K562 (cell line): Measurements from ENCODE around the gene IPPK. TPM values are rescaled to one million over a fixed set of nuclear protein-coding genes. Genes with fewer than 3 reads are reported as not detected.

Experiments
- ATAC-seq: fragments of 200-7000 bp; cut with Tn5 transposase; 3 replicates; pipeline ENCODE4 v1.9.1; 2020; ENCODE audit warnings: moderate library complexity
- BruUV-seq: library from RNA; stranded (reverse); fragments of 400-500 nt; replicated peaks from 2 replicates; lab custom pipeline; 2021; lab: Mats Ljungman, UMichigan
- CTCF ChIA-PET: fragments of 300-600 bp; formaldehyde crosslinking; extraction: SDS; loops from one replicate; lab custom pipeline; 2021; ENCODE audit warnings: low intra/inter-chr PET ratio; lab: Yijun Ruan, JAX
- POLR2A ChIA-PET: fragments of 300-600, 350-650 bp; sonication (Branson Sonifier 250); formaldehyde crosslinking; extraction: SDS; loops from one replicate; lab custom pipeline; 2021; ENCODE audit warnings: antibody characterized with exemption, inconsistent platforms; lab: Yijun Ruan, JAX
- DNase-seq, 4 experiments: peaks; one replicate each; pipeline versions ENCODE4 v3.0.0 to v3.0.0-alpha.2; 2011 to 2018; ENCODE audit warnings: low spot score in 3 of 4, mixed read lengths in 3 of 4; ENCODE audit errors: extremely low read depth in 1 of 4
- FAIRE-seq: peaks from 2 replicates; lab custom pipeline; 2011; peaks lifted over from hg19 to GRCh38; lab: Jason Lieb, UNC
- H2AFZ ChIP-seq: 2 replicates; pipeline ENCODE4 v1.6.0; 2011; ENCODE audit warnings: low read depth, low read length, control low read depth, inconsistent platforms
- H3K27ac ChIP-seq: fragments of 200-600 bp; 3 replicates; pipeline ENCODE4 v1.8.0; 2011; ENCODE audit warnings: low read depth, mild to moderate bottlenecking, control low read depth, inconsistent platforms, low read length, moderate library complexity, mixed read lengths; ENCODE audit errors: extremely low read depth
- H3K27me3 ChIP-seq, 2 experiments: fragments of 300-600 bp in 1 of 2; 2 replicates in 1 of 2; 3 replicates in 1 of 2; pipeline versions ENCODE4 v1.6.0 to v1.8.0; 2011; ENCODE audit warnings: inconsistent platforms in 2 of 2, low read length in 2 of 2, mild to moderate bottlenecking in 1 of 2, mixed read lengths in 1 of 2, moderate library complexity in 1 of 2; ENCODE audit not compliant: control insufficient read depth in 2 of 2, insufficient read depth in 2 of 2
- H3K36me3 ChIP-seq: fragments of 300-600 bp; 3 replicates; pipeline ENCODE4 v1.8.0; 2011; ENCODE audit warnings: mild to moderate bottlenecking, low read length, inconsistent platforms; ENCODE audit not compliant: control insufficient read depth, insufficient read depth
- H3K4me1 ChIP-seq, 2 experiments: fragments of 200-600 bp in 1 of 2; replicated peaks in 1 of 2; 2 replicates in 1 of 2; 3 replicates in 1 of 2; pipeline versions ENCODE4 v1.5.1 to v1.8.0; 2011; ENCODE audit warnings: inconsistent platforms in 2 of 2, low read length in 2 of 2, mild to moderate bottlenecking in 1 of 2, mixed read lengths in 1 of 2, moderate library complexity in 1 of 2; ENCODE audit not compliant: control insufficient read depth in 2 of 2, insufficient read depth in 2 of 2
- H3K4me2 ChIP-seq: 2 replicates; pipeline ENCODE4 v1.6.1; 2011; ENCODE audit warnings: low read length, control low read depth, inconsistent platforms, mixed read lengths; ENCODE audit not compliant: insufficient read depth
- H3K4me3 ChIP-seq: fragments of 200-600 bp; sonication (generic), shearing (Covaris generic); 2 replicates; pipeline ENCODE4 v1.5.1; 2016; ENCODE audit warnings: control low read depth, inconsistent platforms
- H3K79me2 ChIP-seq: fragments of 200-600 bp; 3 replicates; pipeline ENCODE4 v1.8.0; 2011; ENCODE audit warnings: low read length, inconsistent platforms; ENCODE audit not compliant: control insufficient read depth, insufficient read depth
- H3K9ac ChIP-seq, 2 experiments: 2 replicates each; pipeline versions ENCODE4 v1.6.0 to v1.6.1; 2011; ENCODE audit warnings: low read depth in 2 of 2, low read length in 2 of 2, control low read depth in 1 of 2, inconsistent platforms in 1 of 2, mild to moderate bottlenecking in 1 of 2, mixed read lengths in 1 of 2; ENCODE audit not compliant: insufficient read depth in 1 of 2
- H3K9me1 ChIP-seq: one replicate; pipeline ENCODE4 v1.6.0; 2011; ENCODE audit warnings: inconsistent platforms, mild to moderate bottlenecking, low read length, moderate library complexity; ENCODE audit not compliant: control insufficient read depth, insufficient read depth
- H3K9me3 ChIP-seq: replicated peaks from 2 replicates; pipeline ENCODE4 v1.5.1; 2011; ENCODE audit warnings: low read depth, low read length, inconsistent platforms; ENCODE audit not compliant: control insufficient read depth, insufficient read depth
- H4K20me1 ChIP-seq: replicated peaks from 2 replicates; pipeline ENCODE4 v1.6.1; 2011; ENCODE audit warnings: low read length, inconsistent platforms, mixed read lengths; ENCODE audit not compliant: control insufficient read depth, insufficient read depth
- ETV5 ChIP-seq: sonication (generic); formaldehyde crosslinking; IDR thresholded peaks from 2 replicates; pipeline ENCODE4 v1.4.0; 2020; ENCODE audit warnings: low read depth, mild to moderate bottlenecking, missing genetic modification reagents
- EZH2 ChIP-seq: IDR thresholded peaks from 2 replicates; pipeline ENCODE4 v1.6.1; 2012; ENCODE audit warnings: low read depth, mild to moderate bottlenecking, inconsistent platforms, low read length, borderline replicate concordance
- TCF7 ChIP-seq: sonication (generic); IDR thresholded peaks from 2 replicates; pipeline ENCODE4 v1.6.1; 2016; ENCODE audit warnings: antibody characterized with exemption, borderline replicate concordance
- WGBS: fragments of 100-300 bp; shearing (Covaris generic); methylation state at CpG from one replicate; pipeline ENCODE4 v1.1.6; 2016; ENCODE audit warnings: low coverage, mixed read lengths; ENCODE audit not compliant: insufficient coverage; ENCODE audit errors: missing lambda C conversion rate; 5-methylcytosine and 5-hydroxymethylcytosine counted together
- in situ Hi-C: fragments of 300-500 bp; cut with MboI; formaldehyde crosslinking; loops from 4 replicates; pipeline ENCODE4 v1.15.0; 2018; ENCODE audit warnings: inconsistent platforms, mixed read lengths
- intact Hi-C: fragments of 100-400 bp; cut with micrococcal nuclease; formaldehyde crosslinking; loops from 2 replicates; pipeline ENCODE4 v1.14.2; 2022
- polyA plus RNA-seq, 8 experiments: library from polyadenylated mRNA; depleted of rRNA in 4 of 8; stranded (reverse) in 5 of 8; unstranded in 3 of 8; fragments of >200 nt; fragmentation: Nextera tagmentation in 2 of 8; fragmentation: Illumina TruSeq in 1 of 8; extraction: Ambion mirVana in 2 of 8; extraction: Trizol in 1 of 8; gene quantifications; 2 replicates each; pipeline versions ENCODE4 v1.2.1 to v1.2.3, GENCODE V29; 2011 to 2014; ENCODE audit warnings: inconsistent platforms in 1 of 8, missing spikeins in 1 of 8
- total RNA-seq, 7 experiments: library from RNA; depleted of rRNA in 6 of 7; stranded (reverse); fragments of >200 nt in 6 of 7; fragmentation: Illumina TruSeq in 2 of 7; extraction: Trizol in 2 of 7; gene quantifications; 2 replicates each; pipeline versions ENCODE4 v1.2.1 to v1.2.3, GENCODE V29; 2011 to 2021; ENCODE audit warnings: low replicate concordance in 1 of 7
- TF ChIP-seq, protein P1 (sequence below): sonication (generic); IDR thresholded peaks from 2 replicates; pipeline ENCODE4 v1.6.1; 2016
- TF ChIP-seq, protein P2 (sequence below): fragments of 450-650 bp; IDR thresholded peaks from 2 replicates; pipeline ENCODE4 v1.6.1; 2016; ENCODE audit warnings: mild to moderate bottlenecking
- TF ChIP-seq, protein P3 (sequence below): fragments of 450-650 bp; formaldehyde crosslinking; IDR thresholded peaks from 2 replicates; pipeline ENCODE4 v1.4.0; 2020; ENCODE audit warnings: mild to moderate bottlenecking
- TF ChIP-seq, protein P4 (sequence below), 2 experiments: fragments of 450-650 bp; formaldehyde crosslinking in 1 of 2; IDR thresholded peaks; 2 replicates each; pipeline versions ENCODE4 v1.4.0 to v1.6.1; 2014 to 2020; ENCODE audit warnings: mild to moderate bottlenecking in 2 of 2, borderline replicate concordance in 1 of 2, low read depth in 1 of 2

The IPPK gene
- total and polyA plus RNA-seq, 9 of the 15 experiments (the other 6 are each of a cell fraction or from before 2014, with no cell fraction given) = 3.1 to 22.2 (median 11.2) TPM

DNA sequence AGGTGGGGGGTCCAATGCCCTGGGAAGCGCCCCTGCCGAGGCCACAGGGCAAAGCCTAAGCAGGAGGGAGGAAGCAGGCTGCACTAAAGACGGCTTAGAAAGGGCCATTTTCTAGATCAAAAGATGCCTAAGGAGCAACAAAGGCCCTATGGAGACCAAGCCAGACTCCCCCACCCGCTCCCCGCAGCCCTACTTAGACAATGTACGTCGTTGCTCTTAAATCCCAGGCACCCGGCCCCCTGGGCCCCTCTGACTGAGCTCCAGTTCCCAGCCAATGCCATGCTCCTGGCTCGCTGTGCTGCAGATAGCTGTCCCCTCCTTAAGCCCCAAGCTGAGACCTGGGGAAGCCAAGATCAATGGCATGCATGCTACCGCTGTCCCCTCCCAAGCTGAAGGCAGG is 10.3 kb downstream of the IPPK start:
- in situ Hi-C loops = no loop called here
- no peak for DNase-seq
- Histone ChIP-seq H4K20me1 (peaks cover 15% of the 10 kb centered on the region), H2AFZ (no peak overlapping the region), H3K27me3 (no peaks in the 10 kb centered on the region), H3K36me3 (peaks cover 73% of the 10 kb centered on the region), H3K4me2 (no peak overlapping the region), H3K9ac (no peak overlapping the region), H3K9me3 (no peaks in the 10 kb centered on the region), H3K9me1 (no peaks in the 10 kb centered on the region), H3K4me1 (peaks cover 0 to 26% of the 10 kb centered on the region in 2 experiments; a peak in 3 of 5 replicates), H3K79me2 (peaks cover 50% of the 10 kb centered on the region), H3K27ac (no peak overlapping the region), H3K4me3 (no peak overlapping the region)
- CTCF ChIA-PET = no interaction called here
- intact Hi-C loops = no loop called here
- FAIRE-seq = no peak
- no TSS peak for BruUV-seq
- no peak for ATAC-seq
- POLR2A ChIA-PET = interaction anchor here (2.0 kb wide), 1 partner anchor 11 kb away, joined by 8 read pairs; the partner anchor contains the start of gene IPPK
- 97% methylated on average over 7 of the region's 10 CpGs for whole genome bisulfite sequencing
- TF ChIP-seq, protein P1, sequence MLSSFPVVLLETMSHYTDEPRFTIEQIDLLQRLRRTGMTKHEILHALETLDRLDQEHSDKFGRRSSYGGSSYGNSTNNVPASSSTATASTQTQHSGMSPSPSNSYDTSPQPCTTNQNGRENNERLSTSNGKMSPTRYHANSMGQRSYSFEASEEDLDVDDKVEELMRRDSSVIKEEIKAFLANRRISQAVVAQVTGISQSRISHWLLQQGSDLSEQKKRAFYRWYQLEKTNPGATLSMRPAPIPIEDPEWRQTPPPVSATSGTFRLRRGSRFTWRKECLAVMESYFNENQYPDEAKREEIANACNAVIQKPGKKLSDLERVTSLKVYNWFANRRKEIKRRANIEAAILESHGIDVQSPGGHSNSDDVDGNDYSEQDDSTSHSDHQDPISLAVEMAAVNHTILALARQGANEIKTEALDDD = no peak
- TF ChIP-seq, protein P2, sequence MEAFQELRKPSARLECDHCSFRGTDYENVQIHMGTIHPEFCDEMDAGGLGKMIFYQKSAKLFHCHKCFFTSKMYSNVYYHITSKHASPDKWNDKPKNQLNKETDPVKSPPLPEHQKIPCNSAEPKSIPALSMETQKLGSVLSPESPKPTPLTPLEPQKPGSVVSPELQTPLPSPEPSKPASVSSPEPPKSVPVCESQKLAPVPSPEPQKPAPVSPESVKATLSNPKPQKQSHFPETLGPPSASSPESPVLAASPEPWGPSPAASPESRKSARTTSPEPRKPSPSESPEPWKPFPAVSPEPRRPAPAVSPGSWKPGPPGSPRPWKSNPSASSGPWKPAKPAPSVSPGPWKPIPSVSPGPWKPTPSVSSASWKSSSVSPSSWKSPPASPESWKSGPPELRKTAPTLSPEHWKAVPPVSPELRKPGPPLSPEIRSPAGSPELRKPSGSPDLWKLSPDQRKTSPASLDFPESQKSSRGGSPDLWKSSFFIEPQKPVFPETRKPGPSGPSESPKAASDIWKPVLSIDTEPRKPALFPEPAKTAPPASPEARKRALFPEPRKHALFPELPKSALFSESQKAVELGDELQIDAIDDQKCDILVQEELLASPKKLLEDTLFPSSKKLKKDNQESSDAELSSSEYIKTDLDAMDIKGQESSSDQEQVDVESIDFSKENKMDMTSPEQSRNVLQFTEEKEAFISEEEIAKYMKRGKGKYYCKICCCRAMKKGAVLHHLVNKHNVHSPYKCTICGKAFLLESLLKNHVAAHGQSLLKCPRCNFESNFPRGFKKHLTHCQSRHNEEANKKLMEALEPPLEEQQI = no peak
- TF ChIP-seq, protein P3, sequence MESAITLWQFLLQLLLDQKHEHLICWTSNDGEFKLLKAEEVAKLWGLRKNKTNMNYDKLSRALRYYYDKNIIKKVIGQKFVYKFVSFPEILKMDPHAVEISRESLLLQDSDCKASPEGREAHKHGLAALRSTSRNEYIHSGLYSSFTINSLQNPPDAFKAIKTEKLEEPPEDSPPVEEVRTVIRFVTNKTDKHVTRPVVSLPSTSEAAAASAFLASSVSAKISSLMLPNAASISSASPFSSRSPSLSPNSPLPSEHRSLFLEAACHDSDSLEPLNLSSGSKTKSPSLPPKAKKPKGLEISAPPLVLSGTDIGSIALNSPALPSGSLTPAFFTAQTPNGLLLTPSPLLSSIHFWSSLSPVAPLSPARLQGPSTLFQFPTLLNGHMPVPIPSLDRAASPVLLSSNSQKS (CRISPR knock-in tag) = no peak
- no peak for TF ChIP-seq TCF7
- TF ChIP-seq ETV5 = no peak
- TF ChIP-seq, protein P4, sequence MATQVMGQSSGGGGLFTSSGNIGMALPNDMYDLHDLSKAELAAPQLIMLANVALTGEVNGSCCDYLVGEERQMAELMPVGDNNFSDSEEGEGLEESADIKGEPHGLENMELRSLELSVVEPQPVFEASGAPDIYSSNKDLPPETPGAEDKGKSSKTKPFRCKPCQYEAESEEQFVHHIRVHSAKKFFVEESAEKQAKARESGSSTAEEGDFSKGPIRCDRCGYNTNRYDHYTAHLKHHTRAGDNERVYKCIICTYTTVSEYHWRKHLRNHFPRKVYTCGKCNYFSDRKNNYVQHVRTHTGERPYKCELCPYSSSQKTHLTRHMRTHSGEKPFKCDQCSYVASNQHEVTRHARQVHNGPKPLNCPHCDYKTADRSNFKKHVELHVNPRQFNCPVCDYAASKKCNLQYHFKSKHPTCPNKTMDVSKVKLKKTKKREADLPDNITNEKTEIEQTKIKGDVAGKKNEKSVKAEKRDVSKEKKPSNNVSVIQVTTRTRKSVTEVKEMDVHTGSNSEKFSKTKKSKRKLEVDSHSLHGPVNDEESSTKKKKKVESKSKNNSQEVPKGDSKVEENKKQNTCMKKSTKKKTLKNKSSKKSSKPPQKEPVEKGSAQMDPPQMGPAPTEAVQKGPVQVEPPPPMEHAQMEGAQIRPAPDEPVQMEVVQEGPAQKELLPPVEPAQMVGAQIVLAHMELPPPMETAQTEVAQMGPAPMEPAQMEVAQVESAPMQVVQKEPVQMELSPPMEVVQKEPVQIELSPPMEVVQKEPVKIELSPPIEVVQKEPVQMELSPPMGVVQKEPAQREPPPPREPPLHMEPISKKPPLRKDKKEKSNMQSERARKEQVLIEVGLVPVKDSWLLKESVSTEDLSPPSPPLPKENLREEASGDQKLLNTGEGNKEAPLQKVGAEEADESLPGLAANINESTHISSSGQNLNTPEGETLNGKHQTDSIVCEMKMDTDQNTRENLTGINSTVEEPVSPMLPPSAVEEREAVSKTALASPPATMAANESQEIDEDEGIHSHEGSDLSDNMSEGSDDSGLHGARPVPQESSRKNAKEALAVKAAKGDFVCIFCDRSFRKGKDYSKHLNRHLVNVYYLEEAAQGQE (IDR thresholded peaks at IDR 0.05; ENCODE audit: borderline replicate concordance) = no peak
- TF ChIP-seq, protein P4 (CRISPR knock-in tag; IDR thresholded peaks at IDR 0.05; ENCODE audit: low read depth) = no peak
- no peak for TF ChIP-seq EZH2
